HG02759 (cell line): Measurements from ENCODE around the gene KNL1.
A peak's percentile ranks its signal among the peaks of the same experiment; 100 is the strongest.
"Not testable (repeated sequence)": the region's sequence is repeated elsewhere in the genome, so short reads cannot be mapped to it uniquely, and the experiment has no call there.

ENCODE experiments used
- ATAC-seq: cut with Tn5 transposase; IDR thresholded peaks from one replicate; pipeline ENCODE4 v1.9.1; 2021; ENCODE audit warnings: mild to moderate bottlenecking, moderate library complexity; ENCODE audit not compliant: unreplicated experiment

The KNL1 gene

DNA sequence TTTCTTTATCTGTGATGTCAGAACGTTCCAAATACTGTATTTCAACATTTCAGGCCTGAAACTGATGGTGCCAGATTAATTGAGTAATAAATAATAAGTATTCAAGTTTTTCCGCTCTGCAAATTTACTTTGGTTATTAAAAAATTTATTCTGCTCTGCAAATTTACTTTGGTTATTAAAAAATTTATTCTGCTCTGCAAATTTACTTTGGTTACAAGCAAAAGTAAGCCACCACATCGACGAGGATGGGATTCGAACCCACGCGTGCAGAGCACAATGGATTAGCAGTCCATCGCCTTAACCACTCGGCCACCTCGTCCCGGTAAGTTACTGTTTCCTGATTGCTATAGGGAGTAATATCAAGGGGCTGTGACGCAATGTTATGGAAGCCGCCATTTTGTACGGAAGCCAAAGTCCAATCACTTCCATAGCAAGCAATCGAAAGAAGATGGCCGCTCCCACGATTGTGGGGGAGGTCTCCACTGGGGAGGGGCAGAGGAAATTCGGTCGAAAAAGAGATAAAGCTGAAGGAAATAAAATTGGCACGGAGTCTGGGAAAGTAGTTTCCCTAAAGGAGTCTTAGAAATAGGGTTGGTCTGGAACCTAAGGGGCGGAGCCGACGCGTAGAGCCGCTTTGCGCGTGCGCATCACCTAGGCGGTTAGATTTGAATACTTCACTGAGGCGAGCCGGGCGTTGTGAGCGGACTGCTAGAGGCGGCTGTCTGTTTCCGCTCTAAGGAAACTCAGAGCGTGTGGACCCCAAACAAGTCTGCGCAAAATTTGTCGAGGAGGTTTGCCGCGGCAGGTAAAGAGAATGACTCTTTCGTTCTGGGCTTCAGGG lies at the start of gene KNL1:
TSS of gene KNL1 (plus strand) at position 662 of the 841 bp plus-strand sequence. CDS start 8,683 bp downstream, outside the sequence.
- peak; percentile 77 for ATAC-seq

- ATAC-seq = no peak
Measured at GRCh38 chr15:40545457-40545856, 48.6 kb upstream of the KNL1 start.

GRCh38 chr15:40548610-40549009 lies 45.4 kb upstream of the KNL1 start:
- no peak for ATAC-seq

DNA sequence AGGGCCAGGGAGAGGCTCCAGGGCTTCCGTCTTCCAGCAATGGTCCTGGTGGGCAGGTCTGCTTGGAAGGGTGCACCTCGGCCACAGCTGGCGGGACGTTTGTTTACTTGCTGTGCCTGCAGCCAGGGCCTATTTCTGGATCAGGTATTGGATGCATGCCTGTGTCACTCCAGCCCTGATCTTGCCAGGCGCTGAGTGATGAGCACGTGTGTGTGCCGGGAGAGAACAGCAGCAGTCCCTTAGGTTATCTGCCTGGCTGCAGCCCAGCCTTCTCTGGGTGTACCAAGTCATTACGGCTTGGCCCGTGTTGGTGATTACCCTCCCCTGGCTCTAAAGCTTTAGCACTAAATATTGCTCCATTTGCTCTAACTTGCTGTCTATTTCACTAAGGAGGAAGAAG lies 44.2 kb upstream of the KNL1 start:
- ATAC-seq = peak; percentile 2

- peak; percentile 83 for ATAC-seq
Measured at GRCh38 chr15:40550341-40551037, 43.6 kb upstream of the KNL1 start.

GRCh38 chr15:40554161-40554525 lies 39.9 kb upstream of the KNL1 start:
- ATAC-seq = no peak

DNA sequence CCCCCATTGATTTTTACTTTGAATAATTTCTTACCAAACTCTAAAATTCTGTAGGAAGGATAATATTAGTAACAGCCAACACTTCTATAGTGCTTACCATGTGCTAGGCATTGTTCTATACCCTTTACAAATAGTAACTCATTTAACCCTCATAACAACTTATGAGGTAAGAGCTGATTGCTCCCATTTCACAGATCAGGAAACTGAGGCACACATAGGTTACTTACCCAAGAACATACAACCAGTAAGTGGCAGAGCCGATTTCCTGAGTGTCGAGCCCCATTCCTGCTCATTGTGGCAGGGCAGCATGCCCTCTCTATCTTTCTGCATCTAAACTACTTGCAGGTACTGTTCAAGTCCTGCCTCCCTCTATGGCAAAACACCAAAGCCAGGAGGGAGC lies 38.2 kb upstream of the KNL1 start:
- ATAC-seq = no peak

DNA sequence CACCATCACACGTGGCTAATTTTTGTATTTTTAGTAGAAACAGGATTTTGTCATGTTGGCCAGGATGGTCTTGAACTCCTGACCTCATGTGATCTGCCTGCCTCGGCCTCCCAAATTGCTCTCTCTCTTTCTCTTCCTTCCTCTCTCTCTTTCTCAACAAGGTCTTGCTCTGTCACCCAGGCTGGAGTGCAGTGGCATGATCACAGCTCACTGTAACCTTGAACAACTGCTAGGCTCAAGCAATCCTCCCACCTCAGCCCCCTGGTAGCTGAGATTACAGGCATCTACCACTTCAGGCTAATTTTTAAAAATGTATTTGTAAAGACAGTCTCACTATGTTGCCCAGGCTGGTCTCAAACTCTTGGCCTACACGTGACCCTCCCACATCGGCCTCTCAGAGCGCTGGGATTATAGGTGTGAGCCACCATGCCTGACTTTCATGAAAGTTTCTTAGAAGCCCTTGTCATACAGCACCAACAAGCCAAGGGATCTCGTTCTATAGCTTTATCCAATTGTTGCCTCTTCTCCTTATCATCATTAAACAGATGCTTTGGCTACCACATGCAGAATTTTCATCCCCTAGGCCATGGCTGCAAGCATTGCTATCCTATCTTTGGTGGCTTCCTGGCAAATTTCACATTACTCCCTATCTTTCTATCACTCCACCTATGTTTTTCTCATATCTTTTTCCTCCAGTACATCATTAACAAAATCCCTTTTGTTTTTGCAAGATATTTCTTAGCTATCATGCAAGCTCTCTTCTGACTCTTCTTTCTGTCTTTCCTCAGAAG lies 34.9 kb upstream of the KNL1 start:
- no peak for ATAC-seq

- no peak for ATAC-seq
Measured at GRCh38 chr15:40562691-40563090, 31.4 kb upstream of the KNL1 start.

DNA sequence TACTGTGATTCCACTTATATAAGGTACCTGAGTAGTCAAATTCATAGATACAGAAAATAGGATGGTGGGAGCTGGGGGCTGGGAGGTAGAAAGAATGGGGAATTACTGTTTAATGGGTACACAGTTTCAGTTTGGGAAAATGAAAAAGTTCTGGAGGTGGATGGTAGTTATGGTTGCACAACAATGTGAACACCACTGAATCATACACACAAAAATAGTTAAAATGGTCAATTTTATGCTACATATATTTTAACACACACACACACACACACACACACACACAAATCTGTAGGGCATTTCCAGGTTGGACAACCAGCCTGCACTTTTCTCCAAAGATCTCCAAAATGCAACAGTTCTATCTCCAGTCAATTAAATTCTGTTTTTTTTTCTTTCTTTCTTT lies 30.6 kb upstream of the KNL1 start:
- ATAC-seq = no peak

DNA sequence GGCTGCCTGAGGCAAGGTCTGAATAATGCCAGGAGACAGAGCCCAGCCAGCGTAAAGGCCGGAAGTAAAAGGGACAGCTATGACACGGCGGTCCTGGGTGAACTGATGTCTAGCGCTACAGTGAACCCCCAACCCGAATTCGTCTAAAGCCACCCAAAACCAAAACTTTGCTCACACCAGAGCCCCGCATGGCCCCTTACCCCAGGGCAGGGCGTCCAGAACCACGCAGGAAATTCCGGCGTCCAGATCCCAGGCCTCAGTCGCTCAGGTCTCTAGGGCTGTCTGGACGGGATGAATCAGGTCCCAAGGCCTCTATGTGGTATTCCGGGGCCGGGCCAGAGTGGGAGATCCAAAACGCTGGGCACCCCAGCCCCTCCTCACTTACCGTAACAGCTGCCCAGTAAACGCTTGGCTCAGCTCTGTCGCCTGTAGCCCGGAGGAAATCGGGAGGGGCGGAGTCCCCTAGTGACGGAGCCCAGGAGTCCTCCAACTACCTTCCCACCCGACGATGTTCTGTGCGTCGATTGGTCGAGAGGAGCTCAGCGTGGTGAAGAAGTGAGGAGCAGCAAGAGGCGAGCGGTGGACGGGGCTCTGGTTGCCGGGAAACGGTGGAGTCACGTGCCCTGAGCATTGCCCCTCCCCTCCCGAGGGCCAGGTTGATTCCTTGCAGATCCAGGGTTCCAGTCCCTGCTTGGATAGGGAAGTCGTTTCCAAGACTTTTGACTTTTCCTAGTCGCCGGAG lies 29.3 kb upstream of the KNL1 start, which contains the start of gene CCDC32:
TSS of gene CCDC32 (minus strand) at position 452 of the 742 bp plus-strand sequence. CDS start 2,027 bp downstream, outside the sequence.
- ATAC-seq = peak; percentile 96

DNA sequence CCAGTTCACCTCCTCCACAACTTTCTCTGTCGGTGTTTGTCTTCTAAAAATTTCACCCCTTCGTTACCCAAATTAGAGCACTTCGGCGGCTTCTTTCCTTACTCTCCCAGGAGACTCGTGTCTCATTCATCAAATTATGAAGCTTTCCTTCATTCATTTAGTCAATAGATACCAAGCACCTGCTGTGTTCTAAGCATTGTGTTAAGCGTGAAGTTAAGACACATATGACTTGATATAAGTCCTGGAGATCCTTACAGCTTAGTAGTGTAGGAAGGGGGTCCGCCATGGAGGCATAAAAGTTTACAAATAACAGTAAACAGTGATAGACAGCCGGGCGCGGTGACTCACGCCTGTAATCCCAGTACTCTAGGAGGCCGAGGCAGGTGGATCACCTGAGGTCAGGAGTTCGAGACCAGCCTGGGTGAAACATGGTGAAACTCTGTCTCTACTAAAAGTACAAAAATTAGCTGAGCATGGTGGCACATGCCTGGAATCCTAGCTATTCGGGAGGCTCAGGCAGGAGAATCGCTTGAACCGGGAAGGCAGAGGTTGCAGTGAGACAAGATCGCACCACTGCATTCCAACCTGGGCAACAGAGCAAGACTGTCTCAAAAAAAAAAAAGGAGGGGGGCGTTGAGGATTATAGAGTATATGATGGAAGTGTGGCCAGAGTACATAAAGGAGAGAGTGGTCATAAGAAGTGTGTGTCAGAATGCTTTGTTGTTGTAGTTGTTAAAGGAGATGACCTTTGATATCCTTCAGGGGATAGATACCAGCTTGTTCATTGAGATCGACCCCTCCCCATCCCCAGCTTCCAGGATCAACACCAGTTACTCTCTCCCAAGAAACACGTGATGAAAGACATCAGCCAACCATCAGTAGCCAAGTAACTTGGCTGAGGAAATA lies 28.5 kb upstream of the KNL1 start:
- ATAC-seq = no peak

DNA sequence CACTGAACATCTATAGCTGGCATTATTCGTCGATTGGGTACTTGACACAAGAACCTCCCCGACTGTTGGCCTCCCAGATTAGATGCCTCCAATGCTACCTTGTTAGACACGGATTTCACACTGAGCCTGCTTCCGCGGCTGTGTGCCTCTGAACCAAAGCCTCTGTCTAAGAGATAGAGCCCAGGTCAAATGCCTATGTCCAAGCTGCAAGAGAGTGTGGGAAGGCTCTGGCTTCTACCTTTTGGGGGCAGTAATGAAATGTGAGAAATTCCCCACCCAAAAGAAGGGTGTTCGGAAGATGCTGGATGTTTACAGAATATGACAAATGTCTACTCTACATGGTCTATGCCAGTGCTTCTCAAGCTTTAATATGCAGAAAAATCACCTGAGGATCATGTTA lies 26.9 kb upstream of the KNL1 start:
- no peak for ATAC-seq

DNA sequence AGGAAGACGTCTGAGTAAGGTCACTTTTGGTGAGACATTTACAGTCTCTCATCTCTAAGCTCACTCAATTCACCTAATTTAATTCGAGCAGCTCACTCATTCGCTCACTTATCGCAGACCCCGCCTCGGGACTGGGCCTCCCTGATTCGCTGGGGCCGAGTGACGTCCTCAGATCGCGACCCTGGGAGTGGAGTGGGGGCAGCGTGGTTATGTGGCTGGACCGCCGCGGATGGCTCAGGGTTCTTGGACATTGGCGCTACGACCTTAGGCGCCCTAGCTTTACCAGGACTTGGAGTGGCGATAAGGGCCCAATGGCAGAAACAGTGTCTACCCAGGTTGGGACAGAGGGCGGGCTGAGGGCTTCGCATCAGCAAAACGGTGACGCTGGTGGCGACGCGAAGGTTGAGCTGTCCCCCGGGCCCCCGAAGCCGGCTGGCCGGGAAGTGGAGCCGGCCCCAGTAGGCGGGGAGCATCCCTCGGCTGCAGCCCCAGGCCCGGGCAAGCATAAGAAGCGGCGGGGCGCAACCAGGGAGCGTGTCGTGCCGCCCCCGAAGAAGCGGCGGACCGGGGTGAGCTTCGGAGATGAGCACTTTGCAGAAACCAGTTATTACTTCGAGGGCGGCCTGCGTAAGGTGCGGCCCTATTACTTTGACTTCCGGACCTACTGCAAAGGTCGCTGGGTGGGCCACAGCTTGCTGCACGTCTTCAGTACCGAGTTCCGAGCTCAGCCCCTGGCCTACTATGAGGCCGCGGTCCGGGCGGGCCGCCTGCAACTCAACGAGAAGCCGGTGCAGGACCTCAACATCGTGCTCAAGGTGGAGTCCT lies 24.7 kb upstream of the KNL1 start, which contains the start of gene RPUSD2:
TSS of gene RPUSD2 (plus strand) at position 171 of the 825 bp plus-strand sequence. CDS start at position 210, 39 bp downstream.
- ATAC-seq = peak; percentile 63

- no peak for ATAC-seq
Measured at GRCh38 chr15:40575113-40575512, 18.9 kb upstream of the KNL1 start.

DNA sequence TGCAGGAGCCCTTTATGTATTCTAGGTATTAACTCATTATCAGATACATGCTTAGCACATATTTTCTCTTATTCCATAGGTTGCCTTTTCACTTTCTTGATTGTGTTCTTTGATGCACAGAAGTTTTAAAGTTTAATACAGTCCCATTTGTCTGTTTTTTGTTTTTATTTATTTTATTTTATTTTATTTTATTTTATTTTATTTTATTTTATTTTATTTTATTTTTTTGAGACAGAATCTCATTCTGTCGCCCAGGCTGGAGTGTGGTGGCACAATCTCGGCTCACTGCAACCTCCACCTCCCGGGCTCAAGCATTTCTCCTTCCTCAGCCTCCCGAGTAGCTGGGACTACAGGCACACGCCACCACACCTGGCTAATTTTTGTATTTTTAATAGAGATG lies 17.1 kb upstream of the KNL1 start:
- not testable (repeated sequence) for ATAC-seq

DNA sequence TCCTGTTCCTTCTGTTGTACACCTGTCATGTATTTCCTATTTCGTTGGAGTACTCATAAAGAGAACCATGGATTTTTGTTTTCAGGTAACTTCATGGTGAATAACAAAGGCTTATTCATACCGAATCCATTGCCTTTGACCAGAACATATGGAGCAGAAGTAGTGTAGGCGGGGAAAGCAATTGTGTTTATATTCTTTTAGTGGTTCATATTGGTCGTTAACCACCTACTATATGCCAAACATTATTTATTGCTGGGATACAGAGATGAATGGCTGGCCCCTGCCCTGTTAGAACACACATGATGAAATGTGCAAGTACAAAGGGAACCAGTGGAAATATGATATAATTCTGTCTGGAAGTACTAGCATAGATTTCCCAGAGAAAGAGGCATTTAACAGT lies 15.2 kb upstream of the KNL1 start:
- no peak for ATAC-seq

DNA sequence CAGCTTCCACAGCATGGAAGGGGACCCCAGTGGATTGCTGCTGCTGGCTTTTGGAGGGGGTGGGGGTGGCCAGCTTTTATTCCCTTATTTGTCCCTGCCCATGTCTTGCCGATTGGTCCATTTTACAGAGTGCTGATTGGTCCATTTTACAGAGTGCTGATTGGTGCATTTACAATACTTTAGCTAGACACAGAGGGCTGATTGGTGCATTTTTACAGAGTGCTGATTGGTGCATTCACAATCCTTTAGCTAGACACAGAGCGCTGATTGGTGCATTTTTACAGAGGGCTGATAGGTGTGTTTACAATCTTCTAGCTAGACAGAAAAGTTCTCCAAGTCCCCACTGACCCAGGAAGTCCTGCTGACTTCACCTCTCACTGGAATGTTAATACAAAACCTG lies 12.3 kb upstream of the KNL1 start:
- not testable (repeated sequence) for ATAC-seq
